Ascending aorta (tissue), 2 donors: ENCODE data around the gene NTF4. TPM values are rescaled to one million over a fixed set of nuclear protein-coding genes. Genes with fewer than 3 reads are reported as not detected.
"Not testable (repeated sequence)": the region's sequence is repeated elsewhere in the genome, so short reads cannot be mapped to it uniquely, and the experiment has no call there.

ENCODE experiments used
- DNase-seq, 2 donors: peaks; one replicate each; pipeline ENCODE4 v3.0.0-alpha.2; 2019; ENCODE audit warnings: low spot score in 2 of 2
- H3K27ac ChIP-seq, 2 donors: fragments of 200-600 bp; sonication (generic); one replicate each; pipeline ENCODE4 v1.5.1; 2016 to 2017; ENCODE audit warnings: mild to moderate bottlenecking in 1 of 2
- H3K27me3 ChIP-seq: fragments of 200-600 bp; sonication (generic); one replicate; pipeline ENCODE4 v1.5.1; 2017
- H3K36me3 ChIP-seq, 2 donors: fragments of 200-600 bp; sonication (generic); one replicate each; pipeline ENCODE4 v1.5.1; 2016
- H3K4me1 ChIP-seq, 2 donors: fragments of 200-600 bp; sonication (generic); one replicate each; pipeline ENCODE4 v1.5.1; 2016 to 2017; ENCODE audit warnings: mild to moderate bottlenecking in 1 of 2
- H3K4me3 ChIP-seq, 2 donors: fragments of 200-600 bp; sonication (generic); one replicate each; pipeline ENCODE4 v1.5.1; 2016 to 2017; ENCODE audit warnings: mild to moderate bottlenecking in 1 of 2
- H3K9me3 ChIP-seq, 2 donors: fragments of 200-600 bp; sonication (generic); one replicate each; pipeline ENCODE4 v1.5.1; 2016
- CTCF ChIP-seq, 3 experiments: fragments of 200-600 bp in 2 of 3; fragments of 450-650 bp in 1 of 3; sonication (generic) in 2 of 3; IDR thresholded peaks; one replicate each; pipeline ENCODE4 v1.5.1; 2016 to 2019; ENCODE audit warnings: antibody characterized with exemption in 3 of 3, mild to moderate bottlenecking in 1 of 3, moderate library complexity in 1 of 3
- intact Hi-C: fragments of 100-400 bp; cut with DNase I; formaldehyde crosslinking; loops from one replicate; pipeline ENCODE4 v1.15.1; 2023
- total RNA-seq: library from RNA; depleted of rRNA; stranded (reverse); fragments of >200 nt; gene quantifications from one replicate; pipeline ENCODE4 v1.1.0, GENCODE V29; 2016

The NTF4 gene
- total RNA-seq, 1 donor from 2014 or later = not detected

- intact Hi-C loops = loop anchor here (1.0 kb wide), 1 partner anchor 92 kb away; the partner anchor contains the start of genes GYS1 and RUVBL2
- Histone ChIP-seq H3K4me1 (peaks cover 9 to 16% of the 10 kb centered on the region in 2 donors), H3K9me3 (no peaks in the 10 kb centered on the region), H3K36me3 (peaks cover 9 to 23% of the 10 kb centered on the region in 2 donors), H3K4me3 (peak within 1 kb of the TSS; percentile 78 to 84), H3K27me3 (no peaks in the 10 kb centered on the region), H3K27ac (peak within 1 kb of the TSS; percentile 81 to 83)
- DNase-seq = peak; percentile 97 to 100
- TF ChIP-seq CTCF (IDR thresholded peaks at IDR 0.05) = no peak
Observed at GRCh38 chr19:49085020-49085867, 20.6 kb upstream of the NTF4 start, which contains the start of gene SNRNP70. Gene SNRNP70, plus strand, starts transcription at chr19:49085451. Its CDS starts 964 bp downstream, at chr19:49086415.

GRCh38 chr19:49084206-49085019, 19.8 kb upstream of the NTF4 start:
- Histone ChIP-seq H3K27ac (peak overlapping the region; percentile 62 to 83), H3K4me1 (peaks cover 9 to 16% of the 10 kb centered on the region in 2 donors), H3K27me3 (no peaks in the 10 kb centered on the region), H3K9me3 (no peaks in the 10 kb centered on the region), H3K4me3 (peak overlapping the region; percentile 78 to 84), H3K36me3 (peaks cover 3 to 17% of the 10 kb centered on the region in 2 donors)
- no peak for DNase-seq
- intact Hi-C loops = loop anchor here (1.0 kb wide), 1 partner anchor 91 kb away; the partner anchor contains the start of genes GYS1 and RUVBL2
- no peak for TF ChIP-seq CTCF (IDR thresholded peaks at IDR 0.05)

GRCh38 chr19:49081273-49081672, 16.7 kb upstream of the NTF4 start:
- H3K9me3 ChIP-seq = no peaks in the 10 kb centered on the region
- intact Hi-C loops = no loop called here
- no peak for TF ChIP-seq CTCF (IDR thresholded peaks at IDR 0.05)
- H3K36me3 ChIP-seq = no peaks in the 10 kb centered on the region
- no peak for DNase-seq
- H3K27me3 ChIP-seq = no peaks in the 10 kb centered on the region
- no peak overlapping the region for H3K4me3 ChIP-seq
- peaks cover 2 to 4% of the 10 kb centered on the region in 2 donors for H3K4me1 ChIP-seq
- no peak overlapping the region for H3K27ac ChIP-seq

GRCh38 chr19:49080392-49080791, 15.8 kb upstream of the NTF4 start:
- DNase-seq = no peak
- H3K4me3 ChIP-seq = no peak overlapping the region
- no peaks in the 10 kb centered on the region for H3K9me3 ChIP-seq
- no peak overlapping the region for H3K27ac ChIP-seq
- no peaks in the 10 kb centered on the region for H3K4me1 ChIP-seq
- intact Hi-C loops = no loop called here
- TF ChIP-seq CTCF (IDR thresholded peaks at IDR 0.05) = no peak
- no peaks in the 10 kb centered on the region for H3K27me3 ChIP-seq
- no peaks in the 10 kb centered on the region for H3K36me3 ChIP-seq

- H3K9me3 ChIP-seq, H3K27ac ChIP-seq, H3K36me3 ChIP-seq, H3K4me1 ChIP-seq, H3K4me3 ChIP-seq: not testable (repeated sequence)
- H3K27me3 ChIP-seq = peaks cover 14% of the 10 kb centered on the region
- peak; percentile 16 to 81 for DNase-seq
- peak; percentile 75 to 78 (median 75) for TF ChIP-seq CTCF (IDR thresholded peaks at IDR 0.05)
- intact Hi-C loops = loop anchor here (1.0 kb wide), 1 partner anchor 133 kb away; no protein-coding TSS in a partner anchor
Observed at GRCh38 chr19:49074869-49075268, 10.3 kb upstream of the NTF4 start.
